ENCODE measurements around the gene ANKRD36C.
A peak's percentile ranks its signal among the peaks of the same experiment; 100 is the strongest.
"Not testable (repeated sequence)": the region's sequence is repeated elsewhere in the genome, so short reads cannot be mapped to it uniquely, and the experiment has no call there.

The ANKRD36C gene

GRCh38 chr2:96012792-96013264 lies 21.2 kb upstream of the ANKRD36C start:
- DNase-seq (ENCODE audit: low read depth), result not testable (repeated sequence)

DNA sequence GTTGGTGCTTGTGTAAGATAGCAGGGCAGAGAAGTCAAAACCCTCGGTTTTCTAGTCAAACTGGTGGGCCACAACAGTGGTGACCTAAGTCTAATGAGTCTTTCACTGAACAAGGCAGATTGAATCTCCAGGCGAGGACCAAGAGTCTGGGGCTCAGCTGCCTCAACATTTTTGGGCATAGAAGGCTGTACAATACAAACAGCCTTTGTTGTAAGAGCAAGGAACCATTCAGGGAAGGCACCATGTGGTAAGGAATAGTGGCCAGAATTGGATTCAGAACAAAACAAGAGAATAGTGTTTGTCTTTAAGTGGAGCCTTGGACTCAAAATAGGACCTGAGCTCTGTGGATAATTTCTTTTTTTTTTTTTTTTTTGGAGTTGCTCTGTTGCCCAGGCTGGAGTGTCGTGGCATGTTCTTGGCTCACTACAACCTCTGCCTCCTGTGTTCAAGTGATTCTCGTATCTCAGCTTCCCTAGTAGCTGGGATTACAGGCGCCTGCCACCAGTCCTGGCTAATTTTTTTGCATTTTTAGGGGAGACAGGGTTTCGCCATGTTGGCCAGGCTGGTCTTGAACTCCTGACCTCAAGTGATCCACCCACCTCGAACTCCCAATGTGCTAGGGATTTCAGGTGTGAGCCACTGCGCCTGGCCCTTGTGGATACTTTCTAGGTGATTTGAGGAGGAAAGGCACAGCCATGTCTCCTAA lies 20.6 kb upstream of the ANKRD36C start:
- not testable (repeated sequence) for DNase-seq (ENCODE audit: low read depth); H3K4me3 ChIP-seq (ENCODE audit: low read length)

More at GRCh38 chr2:96012792-96013264, 21.2 kb upstream of the ANKRD36C start:
- not testable (repeated sequence) for H3K4me3 ChIP-seq (ENCODE audit: low read length)

GRCh38 chr2:96011129-96011455 lies 19.5 kb upstream of the ANKRD36C start:
- peak; percentile 14 for DNase-seq (ENCODE audit: low read depth)
- TF ChIP-seq CTCF (conservative IDR thresholded peaks at IDR 0.05; ENCODE audit: low read length), result peak; percentile 18; the same call in 1 of the 2 replicates
- not testable (repeated sequence) for H3K4me3 ChIP-seq (ENCODE audit: low read length)

DNA sequence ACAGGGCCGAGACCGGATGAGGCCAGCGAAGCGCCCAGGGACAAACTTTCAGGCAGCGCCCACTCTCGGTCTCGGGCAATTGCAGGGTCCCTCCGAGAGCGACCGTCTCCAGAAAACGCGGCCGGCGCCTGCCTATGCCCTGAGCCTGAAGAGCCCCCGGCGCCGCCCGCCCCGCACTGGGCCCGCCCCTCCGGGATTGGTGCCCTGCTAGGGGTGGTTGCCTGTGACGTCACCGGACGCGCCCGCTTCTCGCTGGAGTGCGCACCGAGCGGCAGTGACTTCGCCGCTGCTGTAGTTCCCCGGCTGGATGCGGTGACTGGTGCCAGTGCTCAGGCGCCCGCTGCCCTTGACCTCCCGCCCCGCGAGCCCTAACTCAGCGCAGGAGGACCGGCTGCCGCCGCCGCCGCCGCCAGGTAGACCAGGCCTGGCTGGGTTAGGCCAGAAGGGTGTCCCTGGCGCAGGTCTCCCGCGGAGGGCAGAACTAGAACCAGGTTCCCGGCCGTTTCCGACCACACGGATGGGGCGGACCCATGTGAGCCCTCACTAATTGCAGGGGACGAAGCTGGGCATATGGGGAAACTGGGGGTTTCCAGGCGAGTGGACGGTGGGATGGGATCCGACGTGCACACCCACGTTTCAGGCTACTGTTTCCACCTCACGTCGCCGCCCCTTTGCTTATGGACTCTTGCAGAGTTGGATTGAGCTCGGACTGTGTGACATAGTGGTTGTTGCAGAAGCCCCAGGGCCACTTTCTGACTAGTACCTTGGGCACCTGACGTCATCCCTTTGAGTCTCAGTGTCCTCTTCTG lies 18.9 kb upstream of the ANKRD36C start:
- H3K4me3 ChIP-seq (ENCODE audit: low read length), result peak overlapping the region; percentile 53
- peak; percentile 63 for DNase-seq (ENCODE audit: low read depth)

- DNase-seq (ENCODE audit: low read depth), result not testable (repeated sequence)
- H3K4me3 ChIP-seq (ENCODE audit: low read length), result peak overlapping the region; percentile 53
Measured at GRCh38 chr2:96009833-96010232, 18.2 kb upstream of the ANKRD36C start.

DNA sequence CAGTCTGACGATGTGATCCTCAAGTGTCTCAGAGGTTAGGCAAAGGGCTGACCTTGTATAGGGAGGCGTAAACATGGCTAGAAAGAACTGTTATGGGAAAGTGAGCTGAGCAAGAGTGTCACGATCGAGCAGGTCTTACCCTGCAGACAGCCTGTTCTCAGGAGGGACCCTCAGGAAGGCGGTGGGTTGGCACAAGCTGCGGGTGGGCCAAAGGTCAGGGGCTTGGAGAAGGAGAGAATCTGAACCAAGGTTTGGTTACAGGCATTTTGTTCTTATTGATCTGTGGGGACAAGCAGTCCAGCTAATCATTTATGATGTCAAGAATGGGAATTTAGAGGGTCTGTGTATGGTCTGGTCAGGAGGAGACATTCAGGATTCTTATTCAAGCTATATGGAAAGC lies 16.4 kb upstream of the ANKRD36C start:
- DNase-seq (ENCODE audit: low read depth); H3K4me3 ChIP-seq (ENCODE audit: low read length): not testable (repeated sequence)

- not testable (repeated sequence) for DNase-seq (ENCODE audit: low read depth); H3K4me3 ChIP-seq (ENCODE audit: low read length)
Measured at GRCh38 chr2:96006248-96006647, 14.6 kb upstream of the ANKRD36C start.

GRCh38 chr2:95992520-95993272 lies 1.1 kb upstream of the ANKRD36C start:
- H3K4me3 ChIP-seq (ENCODE audit: low read length), result peak overlapping the region; percentile 64
- peak; percentile 33 for DNase-seq (ENCODE audit: low read depth)

GRCh38 chr2:95992102-95992501 lies 478 bp upstream of the ANKRD36C start:
- not testable (repeated sequence) for DNase-seq (ENCODE audit: low read depth)
- H3K4me3 ChIP-seq (ENCODE audit: low read length), result peak overlapping the region; percentile 64

More at GRCh38 chr2:95992520-95993272, 1.1 kb upstream of the ANKRD36C start:
- TF ChIP-seq CTCF (conservative IDR thresholded peaks at IDR 0.05; ENCODE audit: low read length), result peak; percentile 68

DNA sequence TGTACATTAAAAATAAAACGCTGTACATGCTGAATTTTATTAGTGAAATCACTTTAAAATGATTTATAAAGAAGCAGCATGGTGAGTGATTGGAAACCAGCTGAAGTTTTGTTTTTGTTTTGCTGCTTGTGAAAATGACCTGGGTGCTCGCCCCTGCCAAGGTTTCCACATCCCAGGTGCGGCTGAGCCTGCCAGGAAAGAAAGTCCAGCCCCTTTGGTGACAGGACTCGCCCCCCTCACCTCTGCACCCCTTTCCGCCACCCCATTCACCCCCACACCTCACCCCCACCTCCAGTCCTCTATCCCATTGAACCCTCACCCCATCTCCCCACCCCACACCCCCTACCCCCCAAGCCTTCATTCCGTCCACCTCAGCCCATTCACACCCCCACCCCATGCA lies 740 bp downstream of the ANKRD36C start:
- peak overlapping the region; percentile 49 for H3K4me3 ChIP-seq (ENCODE audit: low read length)
- DNase-seq (ENCODE audit: low read depth), result not testable (repeated sequence)

DNA sequence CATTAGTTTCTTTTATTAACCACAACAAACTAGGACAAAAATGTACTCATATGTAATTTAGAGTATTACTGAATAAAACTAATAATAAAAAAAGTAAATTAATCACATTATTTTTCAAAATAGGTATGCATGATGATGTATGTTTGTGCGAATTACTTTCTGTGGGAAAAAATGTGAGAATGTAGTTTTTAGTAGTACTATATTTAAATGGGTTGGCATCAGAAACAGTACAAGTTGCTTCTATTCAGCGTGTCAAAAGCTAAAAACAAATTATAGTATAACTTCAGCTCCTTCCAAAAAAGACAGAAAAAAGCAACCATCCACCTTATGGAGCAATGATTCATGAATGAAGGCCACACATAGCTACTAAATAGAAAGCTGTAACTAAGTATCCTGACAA lies 40.0 kb downstream of the ANKRD36C start:
- not testable (repeated sequence) for DNase-seq (ENCODE audit: low read depth); H3K4me3 ChIP-seq (ENCODE audit: low read length)

DNA sequence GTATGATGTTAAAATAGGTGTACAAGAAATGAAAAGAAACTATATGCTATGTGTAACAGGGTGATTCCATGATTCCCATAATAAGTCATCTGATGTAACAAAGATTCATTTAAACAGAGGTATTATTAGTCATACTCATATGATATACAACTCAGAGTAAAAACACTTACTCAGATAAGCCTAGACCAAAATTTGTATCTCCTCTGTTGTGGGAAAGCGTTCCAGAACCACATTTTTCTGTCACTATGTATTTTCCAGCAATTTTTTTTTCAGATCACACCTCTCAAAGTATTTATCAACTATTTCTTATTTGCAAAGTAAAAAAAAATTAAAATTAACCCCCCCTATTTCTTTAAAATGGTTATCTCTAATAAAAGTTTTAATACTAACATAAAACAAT lies 43.6 kb downstream of the ANKRD36C start:
- DNase-seq (ENCODE audit: low read depth); H3K4me3 ChIP-seq (ENCODE audit: low read length): not testable (repeated sequence)

- H3K4me3 ChIP-seq (ENCODE audit: low read length); DNase-seq (ENCODE audit: low read depth): not testable (repeated sequence)
Measured at GRCh38 chr2:95939947-95940346, 51.7 kb downstream of the ANKRD36C start.

GRCh38 chr2:95930740-95931139 lies 60.9 kb downstream of the ANKRD36C start:
- H3K4me3 ChIP-seq (ENCODE audit: low read length); DNase-seq (ENCODE audit: low read depth): not testable (repeated sequence)

- DNase-seq (ENCODE audit: low read depth); H3K4me3 ChIP-seq (ENCODE audit: low read length): not testable (repeated sequence)
Measured at GRCh38 chr2:95917007-95917406, 74.6 kb downstream of the ANKRD36C start.

- H3K4me3 ChIP-seq (ENCODE audit: low read length); DNase-seq (ENCODE audit: low read depth): not testable (repeated sequence)
Measured at GRCh38 chr2:95915131-95915530, 76.5 kb downstream of the ANKRD36C start.

DNA sequence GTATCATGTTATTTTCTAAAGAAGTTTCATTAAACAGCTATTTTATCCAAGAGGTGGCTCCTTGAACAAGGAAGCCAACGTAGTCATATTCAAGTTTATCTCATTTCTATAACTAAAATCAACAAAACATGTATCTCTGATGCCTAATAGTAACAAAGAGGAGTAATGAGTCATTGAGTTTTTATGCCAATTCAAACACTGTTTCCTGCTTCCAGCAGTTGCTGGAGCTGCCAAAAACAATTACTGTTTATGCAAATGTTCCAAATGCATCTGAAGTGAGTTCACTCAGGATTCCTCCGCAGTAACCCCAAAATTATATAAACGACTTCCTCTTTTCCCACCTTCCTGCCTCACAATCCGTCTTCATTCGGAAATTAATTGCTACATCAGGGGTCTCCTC lies 80.2 kb downstream of the ANKRD36C start:
- H3K4me3 ChIP-seq (ENCODE audit: low read length), result not testable (repeated sequence)
- DNase-seq (ENCODE audit: low read depth), result peak; percentile 60
